HepG2 (cell line): ENCODE measurements around the gene MLST8.

ENCODE experiments used
- CREM ChIP-seq, 2 experiments: sonication (generic) in 1 of 2; formaldehyde crosslinking in 1 of 2; IDR thresholded peaks; 2 replicates each; pipeline versions ENCODE4 v1.4.0 to v1.6.1; 2016 to 2020; ENCODE audit warnings: antibody characterized with exemption in 1 of 2, mild to moderate bottlenecking in 1 of 2, missing genetic modification reagents in 1 of 2
- MTF2 ChIP-seq: sonication (generic); formaldehyde crosslinking; IDR thresholded peaks from 2 replicates; pipeline ENCODE4 v1.5.0; 2020; ENCODE audit warnings: missing genetic modification reagents, borderline replicate concordance
- RORA ChIP-seq: sonication (generic); formaldehyde crosslinking; IDR thresholded peaks from 2 replicates; pipeline ENCODE4 v1.5.0; 2020; ENCODE audit warnings: mild to moderate bottlenecking, missing genetic modification reagents, moderate library complexity
- SMAD3 ChIP-seq: sonication (generic); formaldehyde crosslinking; IDR thresholded peaks from 2 replicates; pipeline ENCODE4 v1.4.0; 2020; ENCODE audit warnings: missing genetic modification reagents
- SMARCC2 ChIP-seq: fragments of 450-650 bp; IDR thresholded peaks from 2 replicates; pipeline ENCODE4 v1.6.1; 2017; ENCODE audit warnings: antibody characterized with exemption, mild to moderate bottlenecking
- YY1 ChIP-seq: IDR thresholded peaks from 2 replicates; pipeline ENCODE4 v1.6.1; 2011; ENCODE audit warnings: low read length, low read depth, moderate library complexity, mild to moderate bottlenecking; ENCODE audit not compliant: insufficient read depth, insufficient replicate concordance
- ZBTB8A ChIP-seq: sonication (generic); formaldehyde crosslinking; IDR thresholded peaks from 2 replicates; pipeline ENCODE4 v1.4.0; 2020; ENCODE audit warnings: mild to moderate bottlenecking, low read depth, missing genetic modification reagents, borderline replicate concordance
- ZNF510 ChIP-seq: sonication (generic); formaldehyde crosslinking; IDR thresholded peaks from 2 replicates; pipeline ENCODE4 v1.4.0; 2020; ENCODE audit warnings: low read depth, mild to moderate bottlenecking, missing genetic modification reagents
- TF ChIP-seq, protein P1 (sequence below): sonication (generic); formaldehyde crosslinking; IDR thresholded peaks from 2 replicates; pipeline ENCODE4 v1.4.0; 2020; ENCODE audit warnings: missing genetic modification reagents
- TF ChIP-seq, protein P2 (sequence below): sonication (generic); formaldehyde crosslinking; IDR thresholded peaks from 2 replicates; pipeline ENCODE4 v1.4.0; 2020; ENCODE audit warnings: low read depth, mild to moderate bottlenecking, missing genetic modification reagents
- TF ChIP-seq, protein P3 (sequence below): fragments of 450-650 bp; IDR thresholded peaks from 2 replicates; pipeline ENCODE4 v1.6.1; 2016

DNA sequence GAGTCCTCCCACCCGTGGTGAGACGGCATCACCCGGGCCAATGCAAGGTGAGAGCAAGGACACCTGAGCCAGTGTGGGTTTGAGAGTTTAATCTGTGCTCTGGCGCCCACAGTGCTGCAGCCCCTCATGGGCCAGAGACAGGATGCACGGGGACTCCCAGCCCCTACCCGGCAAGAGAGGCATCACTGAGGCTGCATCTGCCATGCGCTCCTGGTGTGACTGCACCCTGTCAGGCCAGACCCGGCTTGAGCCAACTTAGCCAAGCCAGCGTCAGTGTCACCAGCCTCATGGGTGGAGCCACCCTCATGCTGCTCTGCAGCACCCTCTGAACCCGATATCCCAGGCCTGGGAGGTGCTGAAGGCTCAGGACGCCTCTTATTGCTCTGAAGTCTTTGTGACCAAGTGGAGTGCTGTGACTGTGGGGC is 6.7 kb downstream of the MLST8 start:
- TF ChIP-seq SMARCC2 (no peak), MTF2 (CRISPR knock-in tag) (no peak), ZNF510 (CRISPR knock-in tag) (no peak), CREM (IDR thresholded peaks at IDR 0.05) (no peak), CREM (CRISPR knock-in tag; IDR thresholded peaks at IDR 0.05) (no peak), YY1 (no peak), RORA (no peak), ZBTB8A (CRISPR knock-in tag) (no peak), SMAD3 (CRISPR knock-in tag) (no peak)
- TF ChIP-seq, protein P1, sequence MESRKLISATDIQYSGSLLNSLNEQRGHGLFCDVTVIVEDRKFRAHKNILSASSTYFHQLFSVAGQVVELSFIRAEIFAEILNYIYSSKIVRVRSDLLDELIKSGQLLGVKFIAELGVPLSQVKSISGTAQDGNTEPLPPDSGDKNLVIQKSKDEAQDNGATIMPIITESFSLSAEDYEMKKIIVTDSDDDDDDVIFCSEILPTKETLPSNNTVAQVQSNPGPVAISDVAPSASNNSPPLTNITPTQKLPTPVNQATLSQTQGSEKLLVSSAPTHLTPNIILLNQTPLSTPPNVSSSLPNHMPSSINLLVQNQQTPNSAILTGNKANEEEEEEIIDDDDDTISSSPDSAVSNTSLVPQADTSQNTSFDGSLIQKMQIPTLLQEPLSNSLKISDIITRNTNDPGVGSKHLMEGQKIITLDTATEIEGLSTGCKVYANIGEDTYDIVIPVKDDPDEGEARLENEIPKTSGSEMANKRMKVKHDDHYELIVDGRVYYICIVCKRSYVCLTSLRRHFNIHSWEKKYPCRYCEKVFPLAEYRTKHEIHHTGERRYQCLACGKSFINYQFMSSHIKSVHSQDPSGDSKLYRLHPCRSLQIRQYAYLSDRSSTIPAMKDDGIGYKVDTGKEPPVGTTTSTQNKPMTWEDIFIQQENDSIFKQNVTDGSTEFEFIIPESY (CRISPR knock-in tag): no peak
- TF ChIP-seq, protein P2, sequence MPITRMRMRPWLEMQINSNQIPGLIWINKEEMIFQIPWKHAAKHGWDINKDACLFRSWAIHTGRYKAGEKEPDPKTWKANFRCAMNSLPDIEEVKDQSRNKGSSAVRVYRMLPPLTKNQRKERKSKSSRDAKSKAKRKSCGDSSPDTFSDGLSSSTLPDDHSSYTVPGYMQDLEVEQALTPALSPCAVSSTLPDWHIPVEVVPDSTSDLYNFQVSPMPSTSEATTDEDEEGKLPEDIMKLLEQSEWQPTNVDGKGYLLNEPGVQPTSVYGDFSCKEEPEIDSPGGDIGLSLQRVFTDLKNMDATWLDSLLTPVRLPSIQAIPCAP (CRISPR knock-in tag): no peak
- TF ChIP-seq, protein P3, sequence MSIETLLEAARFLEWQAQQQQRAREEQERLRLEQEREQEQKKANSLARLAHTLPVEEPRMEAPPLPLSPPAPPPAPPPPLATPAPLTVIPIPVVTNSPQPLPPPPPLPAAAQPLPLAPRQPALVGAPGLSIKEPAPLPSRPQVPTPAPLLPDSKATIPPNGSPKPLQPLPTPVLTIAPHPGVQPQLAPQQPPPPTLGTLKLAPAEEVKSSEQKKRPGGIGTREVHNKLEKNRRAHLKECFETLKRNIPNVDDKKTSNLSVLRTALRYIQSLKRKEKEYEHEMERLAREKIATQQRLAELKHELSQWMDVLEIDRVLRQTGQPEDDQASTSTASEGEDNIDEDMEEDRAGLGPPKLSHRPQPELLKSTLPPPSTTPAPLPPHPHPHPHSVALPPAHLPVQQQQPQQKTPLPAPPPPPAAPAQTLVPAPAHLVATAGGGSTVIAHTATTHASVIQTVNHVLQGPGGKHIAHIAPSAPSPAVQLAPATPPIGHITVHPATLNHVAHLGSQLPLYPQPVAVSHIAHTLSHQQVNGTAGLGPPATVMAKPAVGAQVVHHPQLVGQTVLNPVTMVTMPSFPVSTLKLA: no peak
